ENCODE data around the gene COLEC12. TPM values are rescaled to one million over a fixed set of nuclear protein-coding genes. Genes with fewer than 3 reads are reported as not detected.

The COLEC12 gene
- total RNA-seq, 1 experiment from 2014 or later = 0.03 TPM

- CTCF ChIA-PET = no interaction called here
- TF ChIP-seq REST (IDR thresholded peaks at IDR 0.05; ENCODE audit: insufficient read depth in 1 of 2, low read depth in 2 of 2, low read length in 1 of 2) = no peak
- TF ChIP-seq, protein P1, sequence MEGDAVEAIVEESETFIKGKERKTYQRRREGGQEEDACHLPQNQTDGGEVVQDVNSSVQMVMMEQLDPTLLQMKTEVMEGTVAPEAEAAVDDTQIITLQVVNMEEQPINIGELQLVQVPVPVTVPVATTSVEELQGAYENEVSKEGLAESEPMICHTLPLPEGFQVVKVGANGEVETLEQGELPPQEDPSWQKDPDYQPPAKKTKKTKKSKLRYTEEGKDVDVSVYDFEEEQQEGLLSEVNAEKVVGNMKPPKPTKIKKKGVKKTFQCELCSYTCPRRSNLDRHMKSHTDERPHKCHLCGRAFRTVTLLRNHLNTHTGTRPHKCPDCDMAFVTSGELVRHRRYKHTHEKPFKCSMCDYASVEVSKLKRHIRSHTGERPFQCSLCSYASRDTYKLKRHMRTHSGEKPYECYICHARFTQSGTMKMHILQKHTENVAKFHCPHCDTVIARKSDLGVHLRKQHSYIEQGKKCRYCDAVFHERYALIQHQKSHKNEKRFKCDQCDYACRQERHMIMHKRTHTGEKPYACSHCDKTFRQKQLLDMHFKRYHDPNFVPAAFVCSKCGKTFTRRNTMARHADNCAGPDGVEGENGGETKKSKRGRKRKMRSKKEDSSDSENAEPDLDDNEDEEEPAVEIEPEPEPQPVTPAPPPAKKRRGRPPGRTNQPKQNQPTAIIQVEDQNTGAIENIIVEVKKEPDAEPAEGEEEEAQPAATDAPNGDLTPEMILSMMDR (IDR thresholded peaks at IDR 0.05) = no peak
- no peak for TF ChIP-seq TCF7L2 (IDR thresholded peaks at IDR 0.05; ENCODE audit: low read depth, low read length)
- TF ChIP-seq SIN3A (IDR thresholded peaks at IDR 0.05; ENCODE audit: borderline replicate concordance, insufficient read depth, low read depth, low read length) = no peak
- TF ChIP-seq POLR2AphosphoS5 (IDR thresholded peaks at IDR 0.05; ENCODE audit: low read depth, low read length) = no peak
- POLR2A ChIA-PET = no interaction called here
- no peak overlapping the region for H3K27ac ChIP-seq (ENCODE audit: low read length)
- H3K9me3 ChIP-seq (ENCODE audit: control insufficient read depth, insufficient read depth, low read depth, low read length) = no peaks in the 10 kb centered on the region
- no peak for ATAC-seq
- BruUV-seq (replicated peaks) = no TSS peak
- in situ Hi-C loops (cut with HindIII; ENCODE audit: low pct_unique_long_range_greater_than_20kb, low sequenced_read_pairs) = no loop called here
- H3K36me3 ChIP-seq (ENCODE audit: control insufficient read depth, insufficient read depth, low read length) = no peaks in the 10 kb centered on the region
- H3K4me3 ChIP-seq (ENCODE audit: low read depth in 2 of 2, low read length in 2 of 2) = no peak overlapping the region
- DNase-seq (ENCODE audit: low read depth, low spot score) = no peak
- H3K27me3 ChIP-seq (ENCODE audit: control insufficient read depth, insufficient read depth, low read length) = no peaks in the 10 kb centered on the region
- intact Hi-C loops (cut with micrococcal nuclease; ENCODE audit: unreplicated experiment) = no loop called here
- no peaks in the 10 kb centered on the region for H3K4me1 ChIP-seq (ENCODE audit: control insufficient read depth, insufficient read depth, low read length)
Observed at GRCh38 chr18:415617-416612, 84.6 kb downstream of the COLEC12 start.

GRCh38 chr18:415047-415446, 85.5 kb downstream of the COLEC12 start:
- CTCF ChIA-PET = no interaction called here
- no peak overlapping the region for H3K27ac ChIP-seq (ENCODE audit: low read length)

More at GRCh38 chr18:415047-415446, 85.5 kb downstream of the COLEC12 start:
- Histone ChIP-seq H3K9me3 (ENCODE audit: control insufficient read depth, insufficient read depth, low read depth, low read length) (no peaks in the 10 kb centered on the region), H3K36me3 (ENCODE audit: control insufficient read depth, insufficient read depth, low read length) (no peaks in the 10 kb centered on the region), H3K4me1 (ENCODE audit: control insufficient read depth, insufficient read depth, low read length) (no peaks in the 10 kb centered on the region), H3K27me3 (ENCODE audit: control insufficient read depth, insufficient read depth, low read length) (no peaks in the 10 kb centered on the region), H3K4me3 (ENCODE audit: low read depth in 2 of 2, low read length in 2 of 2) (no peak overlapping the region)
- intact Hi-C loops (cut with micrococcal nuclease; ENCODE audit: unreplicated experiment) (no loop called here), in situ Hi-C loops (cut with HindIII; ENCODE audit: low pct_unique_long_range_greater_than_20kb, low sequenced_read_pairs) (no loop called here)
- no TSS peak for BruUV-seq (replicated peaks)
- no peak for DNase-seq (ENCODE audit: low read depth, low spot score)
- POLR2A ChIA-PET = no interaction called here
- ATAC-seq = no peak
- no peak for TF ChIP-seq POLR2AphosphoS5 (IDR thresholded peaks at IDR 0.05; ENCODE audit: low read depth, low read length)
- TF ChIP-seq, protein P1 (IDR thresholded peaks at IDR 0.05) = no peak
- no peak for TF ChIP-seq REST (IDR thresholded peaks at IDR 0.05; ENCODE audit: insufficient read depth in 1 of 2, low read depth in 2 of 2, low read length in 1 of 2)
- no peak for TF ChIP-seq SIN3A (IDR thresholded peaks at IDR 0.05; ENCODE audit: borderline replicate concordance, insufficient read depth, low read depth, low read length)
- no peak for TF ChIP-seq TCF7L2 (IDR thresholded peaks at IDR 0.05; ENCODE audit: low read depth, low read length)

Measured in Panc1 (cell line).